Lung microvascular endothelial cell (primary cell): ENCODE results near the gene KIF3A. TPM values are rescaled to one million over a fixed set of nuclear protein-coding genes. Genes with fewer than 3 reads are reported as not detected.

Source experiments
- DNase-seq, 2 donors: peaks; one replicate each; pipeline versions ENCODE4 v3.0.0 to v3.0.0-alpha.2; 2010; ENCODE audit warnings: low read depth in 2 of 2
- total RNA-seq: library from RNA; depleted of rRNA; stranded (reverse); fragments of >200 nt; gene quantifications from 2 replicates; pipeline ENCODE4 v1.2.1, GENCODE V29; 2014

Gene KIF3A
- total RNA-seq, 1 donor from 2014 or later: 4.2 TPM

DNA sequence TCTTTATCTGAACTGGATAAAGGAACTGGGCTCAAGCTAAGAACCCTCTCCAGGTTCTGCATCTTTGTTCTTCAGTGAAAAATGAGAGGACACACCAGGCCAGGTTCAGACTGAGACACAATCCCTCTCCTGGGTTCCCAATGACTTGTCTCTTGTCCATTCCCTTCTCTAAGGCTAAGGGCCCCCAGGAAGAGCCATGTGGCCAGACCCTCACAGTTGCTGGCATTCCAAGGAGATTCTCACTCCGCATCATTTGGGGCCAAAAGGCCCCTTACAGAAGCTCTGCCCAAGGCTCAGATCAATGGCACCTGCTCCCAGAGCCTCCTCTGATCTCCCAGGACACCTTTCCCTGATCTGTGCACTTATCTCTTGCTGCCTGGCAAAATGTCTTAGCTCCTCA is 58.6 kb downstream of the KIF3A start:
- DNase-seq: no peak

DNA sequence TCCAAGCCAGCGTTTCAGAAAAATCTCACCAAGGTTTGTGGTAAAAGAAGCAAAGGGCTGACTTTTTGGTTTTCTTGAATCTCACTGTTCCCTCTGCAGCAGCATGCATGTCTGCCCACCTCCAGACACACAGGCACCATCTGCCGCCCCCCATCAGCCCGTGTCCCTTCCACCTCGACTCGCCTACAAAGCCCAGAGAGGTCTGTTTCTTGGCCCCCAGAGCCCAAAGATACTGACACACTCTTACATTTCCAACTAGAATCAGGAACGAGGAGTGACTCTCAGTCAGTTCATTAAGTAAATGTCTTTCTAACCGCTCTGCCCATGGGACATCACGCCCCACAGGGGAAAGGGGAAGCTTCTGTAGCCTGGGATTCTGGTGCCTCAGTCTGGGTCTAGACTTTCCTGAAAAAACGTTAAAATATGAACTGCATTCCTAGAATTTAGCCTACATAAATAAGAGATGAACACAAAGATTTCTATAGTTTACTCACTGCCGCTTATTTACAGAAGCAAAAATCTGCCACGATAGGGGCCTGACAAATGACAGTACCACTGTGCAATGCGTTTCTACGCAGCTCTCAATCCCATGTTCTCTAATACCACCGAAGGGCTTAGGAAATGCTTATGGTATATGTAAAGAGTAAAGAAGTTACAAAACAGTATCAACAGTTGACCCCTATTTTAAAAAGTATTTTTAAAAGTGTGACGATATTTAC is 59.5 kb downstream of the KIF3A start:
- no peak for DNase-seq

DNA sequence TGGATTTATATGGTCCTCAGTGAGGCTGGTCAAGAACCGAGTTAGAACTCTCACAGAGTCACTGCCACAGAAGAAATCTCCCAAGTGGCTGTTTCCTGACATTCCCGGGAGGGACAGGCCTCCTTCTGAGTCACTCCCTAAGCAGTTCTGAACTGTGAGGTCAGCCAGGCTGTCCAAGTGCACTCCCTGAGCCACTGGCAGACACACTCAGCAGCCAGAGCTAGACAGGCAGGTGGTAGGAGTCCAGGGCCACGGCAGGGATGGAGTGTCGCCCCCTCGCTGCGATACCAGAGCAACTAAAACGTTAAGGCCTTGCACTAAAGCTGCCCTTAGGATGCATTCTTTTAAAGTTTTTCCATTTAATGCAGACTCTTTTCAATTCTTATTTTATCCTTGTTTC is 60.2 kb downstream of the KIF3A start:
- peak in 1 of 2 donors; percentile 90 for DNase-seq

DNA sequence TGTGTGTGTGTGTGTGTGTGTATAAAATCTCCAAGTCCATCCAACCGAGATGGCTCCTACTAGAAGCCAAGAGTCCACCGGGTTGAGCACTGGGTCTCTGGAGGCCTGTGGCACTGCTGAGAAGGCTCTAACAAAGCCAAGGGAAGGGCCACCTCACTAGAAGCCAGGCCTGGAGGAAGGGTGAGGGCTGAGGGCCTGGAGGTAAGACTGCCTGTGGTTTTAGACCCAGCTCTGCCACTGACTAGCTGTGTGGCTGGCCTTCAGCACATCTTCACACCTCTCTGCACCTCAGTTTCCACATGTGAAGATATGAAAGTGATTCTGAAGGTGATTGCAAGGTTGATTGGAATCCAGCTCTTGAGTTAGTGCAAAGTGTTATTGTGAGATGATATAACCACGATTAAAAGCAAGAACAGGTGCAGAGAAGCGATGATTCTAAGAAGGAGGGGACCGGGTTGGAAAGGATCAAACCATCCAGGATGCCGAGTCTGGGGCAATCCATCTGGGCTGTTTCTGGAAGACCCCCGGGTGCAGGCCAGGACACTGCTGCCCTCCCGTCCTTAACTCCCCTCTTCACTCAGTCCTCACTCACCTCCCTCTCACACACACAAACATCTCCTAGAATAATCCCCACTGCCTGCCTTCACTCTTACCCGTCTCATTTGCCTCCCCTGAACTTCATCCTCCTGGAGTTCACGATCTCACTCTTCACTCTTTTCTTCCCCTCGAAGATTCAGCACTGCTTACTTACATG is 61.2 kb downstream of the KIF3A start:
- no peak for DNase-seq

DNA sequence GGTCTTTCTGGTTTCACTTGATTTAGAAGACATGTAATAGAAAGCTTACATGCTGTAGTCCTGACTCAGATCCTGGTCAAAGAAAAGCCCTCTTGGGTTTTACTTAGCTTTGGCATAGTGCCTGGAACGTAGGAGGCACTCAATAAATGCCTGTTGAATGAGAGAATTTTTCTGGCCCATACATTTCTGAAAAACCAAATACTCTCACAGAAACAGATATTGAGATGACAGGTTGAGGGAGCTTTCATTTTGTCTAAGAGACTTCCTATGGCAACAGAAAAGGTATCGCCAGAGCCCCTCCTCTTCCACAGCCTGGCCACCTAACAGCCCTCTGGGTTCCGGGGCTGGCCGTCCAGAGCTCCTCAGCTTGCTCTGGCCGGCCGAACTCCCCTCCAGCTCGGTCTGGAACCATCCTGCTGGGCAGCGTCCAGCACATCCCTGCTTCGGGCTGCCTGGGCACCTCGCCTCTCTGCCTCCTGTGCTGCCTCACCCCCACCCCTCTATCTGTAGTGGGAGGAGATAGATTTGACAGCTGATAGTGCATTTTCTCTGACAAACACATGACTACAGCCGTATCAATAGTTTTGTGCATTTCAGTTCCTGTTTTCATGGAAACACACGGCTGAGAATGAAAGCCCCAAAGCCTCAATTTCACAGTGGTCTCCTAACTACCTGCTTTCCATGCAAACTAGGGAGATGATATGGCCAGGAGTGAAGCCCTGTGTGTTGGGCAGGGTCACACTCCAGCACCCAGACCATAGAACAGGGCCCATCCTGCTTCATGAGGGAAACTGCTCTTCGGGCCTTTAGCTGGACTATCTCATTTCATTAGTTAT is 62.5 kb downstream of the KIF3A start:
- peak; percentile 40 to 90 for DNase-seq

DNA sequence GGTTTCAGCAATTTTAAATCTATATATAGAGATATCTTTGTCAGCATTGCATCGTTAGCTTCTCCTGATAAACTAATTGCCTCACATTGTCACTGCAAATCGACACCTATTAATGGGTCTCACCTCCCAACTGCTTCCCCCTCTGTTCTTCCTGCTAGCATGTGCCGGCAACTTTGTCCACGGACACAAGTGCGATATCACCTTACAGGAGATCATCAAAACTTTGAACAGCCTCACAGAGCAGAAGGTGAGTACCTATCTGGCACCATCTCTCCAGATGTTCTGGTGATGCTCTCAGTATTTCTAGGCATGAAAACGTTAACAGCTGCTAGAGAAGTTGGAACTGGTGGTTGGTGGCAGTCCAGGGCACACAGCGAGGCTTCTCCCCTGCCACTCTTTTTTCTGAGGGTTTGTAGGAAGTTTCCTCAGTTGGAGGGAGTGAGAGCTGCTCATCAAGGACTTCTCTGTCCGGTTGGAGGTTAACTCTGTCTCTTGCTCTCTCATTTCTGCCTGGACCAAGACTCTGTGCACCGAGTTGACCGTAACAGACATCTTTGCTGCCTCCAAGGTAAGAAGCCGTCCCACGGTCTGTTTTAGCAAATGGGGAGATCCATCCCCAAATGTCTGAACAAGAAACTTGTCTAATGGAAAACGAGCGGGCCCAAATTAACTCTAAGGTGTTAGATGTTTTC is 63.3 kb downstream of the KIF3A start, which contains the start of gene IL4:
IL4 (plus strand) TSS at position 51 of the 692 bp plus-strand sequence; CDS start at position 113, 62 bp downstream.
- no peak for DNase-seq

DNA sequence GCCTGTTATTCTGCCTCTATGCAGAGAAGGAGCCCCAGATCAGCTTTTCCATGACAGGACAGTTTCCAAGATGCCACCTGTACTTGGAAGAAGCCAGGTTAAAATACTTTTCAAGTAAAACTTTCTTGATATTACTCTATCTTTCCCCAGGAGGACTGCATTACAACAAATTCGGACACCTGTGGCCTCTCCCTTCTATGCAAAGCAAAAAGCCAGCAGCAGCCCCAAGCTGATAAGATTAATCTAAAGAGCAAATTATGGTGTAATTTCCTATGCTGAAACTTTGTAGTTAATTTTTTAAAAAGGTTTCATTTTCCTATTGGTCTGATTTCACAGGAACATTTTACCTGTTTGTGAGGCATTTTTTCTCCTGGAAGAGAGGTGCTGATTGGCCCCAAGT is 63.9 kb downstream of the KIF3A start:
- no peak for DNase-seq

DNA sequence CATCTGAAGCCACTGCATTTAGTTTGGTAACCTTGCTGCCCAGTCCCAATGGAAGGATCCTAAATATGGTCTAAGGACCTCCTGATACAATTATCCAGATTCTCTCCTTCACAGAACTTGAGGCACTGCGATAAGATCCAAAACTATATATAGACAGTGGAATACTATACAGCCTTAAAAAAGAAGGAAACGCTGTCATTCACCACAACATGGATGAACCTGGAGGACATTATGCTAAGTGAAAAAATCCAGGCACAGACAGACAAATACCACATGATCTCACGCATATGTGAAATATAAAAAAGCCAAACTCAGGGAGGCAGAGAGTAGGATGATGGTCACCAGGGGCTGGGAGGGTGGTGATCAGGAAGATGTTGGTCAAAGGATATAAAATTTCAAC is 66.3 kb downstream of the KIF3A start:
- DNase-seq: no peak

DNA sequence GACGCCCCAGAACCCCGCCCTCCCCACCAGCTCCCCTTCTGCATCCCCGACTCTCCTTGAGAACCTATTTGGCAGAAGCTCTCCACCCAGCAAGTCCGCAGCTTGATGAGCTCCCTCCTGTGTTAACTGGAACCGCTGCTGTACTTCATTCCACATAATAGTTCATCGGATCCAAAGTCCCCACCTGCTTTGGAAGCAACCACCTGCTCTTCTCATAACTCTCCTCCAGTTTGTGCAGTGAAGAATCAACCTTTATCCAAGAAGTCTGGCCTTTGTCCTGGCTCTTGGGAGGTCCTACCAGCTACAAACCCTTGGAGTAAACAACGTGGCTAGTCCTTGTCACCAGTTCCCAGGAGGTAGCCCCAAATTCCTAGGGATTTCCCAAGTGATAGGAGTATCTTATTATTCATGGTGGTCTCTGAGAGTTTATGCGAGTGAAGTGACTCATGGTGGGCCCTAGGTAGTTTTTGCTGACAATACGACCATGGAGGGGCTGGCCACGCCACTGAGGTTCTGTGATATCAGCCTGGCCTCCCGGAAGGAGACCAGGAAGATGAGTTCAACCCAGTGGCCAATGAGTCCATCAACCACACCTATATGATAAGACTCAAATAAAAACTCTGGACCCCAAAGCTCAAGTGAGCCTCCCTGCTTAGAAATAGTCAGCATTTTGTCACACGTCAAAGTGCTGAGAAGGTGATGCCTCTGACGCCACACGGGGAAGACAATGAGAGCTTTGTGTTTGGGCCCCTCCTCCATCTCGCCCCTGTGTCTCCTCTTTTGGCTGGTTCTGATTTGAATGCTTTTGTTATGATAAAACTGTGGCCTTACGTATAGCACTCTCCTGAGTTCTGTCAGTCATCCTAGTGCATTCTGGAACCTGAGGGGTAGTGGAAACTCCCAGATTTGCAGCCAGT is 67.1 kb downstream of the KIF3A start:
- DNase-seq: no peak

DNA sequence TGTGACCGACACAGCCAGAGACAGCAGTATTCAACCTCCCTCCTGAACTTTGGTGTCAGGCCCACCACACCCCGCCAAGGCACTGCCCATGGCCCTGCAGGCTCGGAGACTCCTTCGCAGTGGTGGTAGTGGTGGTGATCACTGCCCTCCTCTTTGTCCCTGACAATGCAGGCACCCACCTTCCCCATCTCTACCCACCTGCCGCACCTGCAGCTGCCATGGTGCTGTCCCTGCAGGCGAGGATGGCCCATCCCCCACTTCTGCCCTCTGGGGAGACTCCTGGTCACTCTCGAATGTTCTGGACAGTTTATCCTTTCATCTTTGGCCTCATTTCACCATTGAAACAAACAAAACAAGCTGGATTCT is 67.9 kb downstream of the KIF3A start:
- no peak for DNase-seq

DNA sequence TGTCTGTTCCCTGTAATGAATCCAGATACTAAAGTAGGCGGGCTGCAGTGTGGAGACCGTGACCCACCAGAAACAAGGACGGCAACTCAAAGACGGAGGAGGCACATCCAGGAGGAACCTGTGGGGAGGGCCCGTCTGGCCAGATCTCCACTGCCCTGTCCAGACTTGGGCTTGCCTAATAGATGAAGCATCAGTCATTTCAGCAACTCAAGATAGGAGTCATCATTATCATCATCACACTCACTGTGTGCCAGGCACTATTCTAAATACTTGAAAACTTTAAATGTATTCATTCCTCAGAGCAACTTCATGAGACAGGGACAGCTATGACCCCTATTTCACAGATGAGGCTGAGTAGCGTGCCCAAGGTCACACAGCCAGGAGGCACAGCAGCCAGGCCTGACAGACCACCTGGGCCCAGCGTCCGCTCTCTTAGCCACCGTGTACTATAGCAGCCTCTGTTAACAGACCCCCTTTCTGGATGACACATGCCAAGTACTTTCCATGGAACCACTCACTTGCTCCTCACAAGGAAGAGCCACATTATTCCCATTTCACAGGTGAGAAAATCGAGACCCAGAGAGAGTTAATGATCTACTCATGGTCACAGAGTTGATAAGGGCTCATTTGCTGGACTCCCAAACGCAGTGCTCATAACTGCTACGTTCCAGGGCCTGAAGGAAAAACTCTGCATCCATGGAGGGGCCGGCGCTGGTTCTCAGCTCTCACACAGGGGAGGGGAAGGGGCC is 68.5 kb downstream of the KIF3A start:
- DNase-seq: no peak

DNA sequence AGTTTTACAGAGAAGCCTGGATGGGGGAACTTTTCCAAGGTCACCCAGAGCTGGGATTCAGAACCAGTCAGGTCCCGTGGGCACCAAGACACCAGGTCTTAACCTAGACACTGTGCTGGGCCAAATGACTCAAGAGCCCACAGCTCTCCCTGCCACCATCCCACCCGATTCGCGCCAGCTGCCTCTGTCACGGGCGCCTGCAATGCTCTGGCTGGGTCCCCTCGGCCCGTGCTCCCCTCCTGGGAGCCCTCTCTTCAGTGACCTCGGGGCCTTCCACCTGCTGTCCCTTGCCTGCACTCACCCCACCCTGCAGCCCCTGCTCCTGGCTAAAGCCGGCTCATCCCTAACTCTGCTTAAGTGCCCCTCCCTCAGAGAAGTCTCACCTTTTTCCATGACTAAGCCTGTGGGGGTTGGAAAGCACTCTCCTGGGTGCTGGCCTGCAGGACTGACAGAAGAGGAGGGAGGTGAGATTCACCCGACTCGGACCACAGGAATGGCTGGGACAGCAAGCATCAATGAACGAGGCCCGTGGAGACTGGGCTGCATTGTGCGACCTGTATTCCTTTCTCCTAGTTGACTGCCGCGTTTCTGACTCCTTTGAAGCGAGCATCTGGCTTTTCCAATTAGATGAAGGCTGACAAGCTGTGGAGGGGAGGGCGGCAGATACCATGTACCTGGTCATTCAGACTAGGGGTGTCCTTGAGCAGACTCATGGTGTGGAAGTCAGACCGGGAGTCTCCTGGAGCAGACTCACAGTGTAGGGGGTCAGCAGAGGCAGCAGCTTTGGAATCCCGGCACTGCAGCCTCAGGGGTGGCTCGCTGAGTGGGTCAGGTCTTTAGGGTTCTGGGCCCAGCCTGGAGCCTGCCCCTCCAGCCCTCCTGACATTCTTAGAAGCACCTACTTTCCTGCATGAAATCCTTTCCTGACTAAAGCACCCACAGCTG is 69.3 kb downstream of the KIF3A start:
- no peak for DNase-seq

DNA sequence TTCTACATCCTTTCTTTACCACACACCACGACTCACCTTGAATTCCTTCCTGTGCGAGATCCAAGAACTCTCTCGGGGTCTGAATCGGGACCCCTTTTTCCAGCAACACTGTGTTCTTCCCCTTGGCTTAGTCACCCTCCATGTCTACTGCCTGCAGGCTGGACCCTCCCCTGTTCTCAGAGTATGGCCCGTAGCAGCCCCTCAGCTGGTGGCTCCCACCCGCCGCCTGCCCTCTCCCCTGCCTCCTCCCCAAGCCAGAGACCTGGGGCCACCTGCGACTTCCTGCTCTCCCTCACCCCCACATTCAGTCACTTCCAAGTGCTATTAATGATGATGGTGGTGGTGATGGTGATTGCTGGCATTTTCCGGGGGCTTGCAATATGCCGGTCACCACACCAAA is 70.0 kb downstream of the KIF3A start:
- DNase-seq: no peak

DNA sequence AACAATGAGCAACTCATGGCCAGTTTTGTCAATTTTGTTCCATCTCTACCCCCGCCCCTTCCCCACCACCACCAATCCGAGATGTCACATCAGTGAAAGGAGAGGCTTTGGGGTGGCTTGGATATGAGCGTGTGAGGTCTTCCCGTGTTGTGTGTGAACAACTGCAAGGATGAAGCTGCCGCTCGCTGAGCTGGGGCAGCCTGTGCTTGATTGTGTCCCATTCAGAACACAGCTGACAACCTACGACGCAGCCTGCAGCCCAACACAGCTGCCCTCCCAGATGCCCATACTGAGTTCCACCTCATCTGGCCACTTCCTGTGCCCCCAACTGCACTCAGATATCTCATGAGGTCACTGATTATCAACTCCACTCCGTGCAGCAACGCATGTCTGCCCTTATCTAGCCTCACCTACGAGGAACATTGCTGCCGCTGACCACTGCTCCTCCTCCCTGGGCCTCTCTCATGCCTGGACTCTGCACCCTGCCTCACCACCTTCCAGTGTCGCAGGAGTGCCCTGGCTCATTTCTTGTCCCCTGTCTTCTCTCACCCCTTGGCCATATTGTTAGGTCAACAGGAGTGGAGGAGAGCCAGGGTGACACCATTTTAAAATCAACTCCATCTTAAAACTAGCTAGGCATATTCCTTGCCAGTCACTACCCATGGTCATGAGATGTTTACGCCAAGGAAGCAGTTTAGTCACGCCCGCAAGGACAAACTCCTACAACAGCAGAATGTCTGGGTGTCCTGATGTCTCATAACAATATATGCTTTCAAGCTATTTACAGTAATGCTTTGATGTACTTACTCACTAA is 70.8 kb downstream of the KIF3A start:
- no peak for DNase-seq

DNA sequence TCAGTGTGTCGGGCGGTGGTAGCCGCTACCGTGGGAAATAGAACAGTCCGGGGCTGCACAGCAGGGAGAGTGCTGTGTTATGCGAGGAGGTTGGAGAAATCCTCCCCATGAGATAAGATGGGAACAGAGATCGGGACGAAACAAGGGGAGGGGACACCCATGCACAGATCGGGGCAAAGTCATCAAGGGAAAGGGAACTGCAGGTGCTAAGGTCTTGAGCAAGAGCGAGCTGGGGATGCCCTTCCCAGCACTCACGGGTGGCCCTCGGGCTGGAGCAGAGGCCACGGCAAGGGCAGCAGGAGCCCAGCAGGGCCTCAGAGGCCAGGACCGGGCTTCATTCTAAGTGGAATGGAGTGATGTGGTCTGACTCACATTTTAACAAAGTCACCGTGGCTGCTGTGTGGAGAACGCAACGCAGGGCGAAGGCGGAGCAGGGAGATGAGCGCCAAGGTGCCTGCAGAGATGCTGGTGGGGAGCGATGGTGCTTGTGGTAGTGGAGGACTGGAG is 71.7 kb downstream of the KIF3A start:
- no peak for DNase-seq

DNA sequence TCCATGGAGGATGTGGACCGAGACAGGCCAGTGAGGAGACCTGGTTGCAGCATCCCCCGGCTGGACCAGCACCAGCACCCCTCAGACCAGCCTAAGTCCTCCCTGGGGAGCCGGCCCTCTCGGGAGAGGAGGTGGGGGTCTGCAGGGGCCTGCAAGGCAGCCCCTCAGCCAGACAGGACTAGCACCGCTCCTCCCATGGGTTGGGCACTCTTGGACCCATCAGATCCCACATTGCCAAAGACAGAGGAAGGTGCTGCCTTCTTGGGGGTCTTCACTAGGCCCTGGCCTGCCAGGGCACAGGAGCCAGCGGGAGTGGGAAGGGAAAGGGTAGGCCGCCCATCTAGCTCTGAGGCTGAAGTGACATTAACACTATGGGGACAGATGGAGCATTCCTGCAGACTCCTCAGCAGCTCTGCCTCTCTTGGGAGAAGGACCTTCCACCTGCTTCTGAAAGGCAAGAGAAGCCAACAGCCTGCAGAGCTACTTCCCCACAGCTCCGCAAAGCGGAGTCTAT is 72.6 kb downstream of the KIF3A start:
- no peak for DNase-seq
